Bronchial epithelial cell (primary cell): Measurements from ENCODE around the gene MGMT. TPM values are rescaled to one million over a fixed set of nuclear protein-coding genes. Genes with fewer than 3 reads are reported as not detected.

Source experiments
- DNase-seq: peaks from one replicate; pipeline ENCODE4 v3.0.0-alpha.2; 2010; ENCODE audit warnings: low read depth
- FAIRE-seq: peaks from 2 replicates; lab custom pipeline; 2011; peaks lifted over from hg19 to GRCh38; lab: Jason Lieb, UNC
- H3K27me3 ChIP-seq: 2 replicates; pipeline ENCODE4 v1.5.1; 2011; ENCODE audit warnings: low read length; ENCODE audit not compliant: control insufficient read depth, insufficient read depth
- H3K36me3 ChIP-seq: 2 replicates; pipeline ENCODE4 v1.5.1; 2011; ENCODE audit warnings: low read length; ENCODE audit not compliant: control insufficient read depth, insufficient read depth
- H3K4me3 ChIP-seq: 2 replicates; pipeline ENCODE4 v1.5.1; 2011; ENCODE audit warnings: mild to moderate bottlenecking, low read depth, low read length, control low read depth
- total RNA-seq: library from RNA; depleted of rRNA; stranded (reverse); fragments of >200 nt; gene quantifications from 2 replicates; pipeline ENCODE4 v1.2.1, GENCODE V29; 2014
- TF ChIP-seq, protein P1 (sequence below): IDR thresholded peaks from 2 replicates; pipeline ENCODE4 v1.5.1; 2011; ENCODE audit warnings: mild to moderate bottlenecking, moderate library complexity, low read length, control low read depth, inconsistent platforms; ENCODE audit not compliant: insufficient read depth, severe bottlenecking

The MGMT gene
- total RNA-seq, 1 donor from 2014 or later: 19.7 TPM

GRCh38 chr10:129741978-129742741 lies 275.1 kb downstream of the MGMT start:
- no peak for DNase-seq
- no peak overlapping the region for H3K4me3 ChIP-seq
- no peaks in the 10 kb centered on the region for H3K36me3 ChIP-seq
- no peak for FAIRE-seq
- TF ChIP-seq, protein P1, sequence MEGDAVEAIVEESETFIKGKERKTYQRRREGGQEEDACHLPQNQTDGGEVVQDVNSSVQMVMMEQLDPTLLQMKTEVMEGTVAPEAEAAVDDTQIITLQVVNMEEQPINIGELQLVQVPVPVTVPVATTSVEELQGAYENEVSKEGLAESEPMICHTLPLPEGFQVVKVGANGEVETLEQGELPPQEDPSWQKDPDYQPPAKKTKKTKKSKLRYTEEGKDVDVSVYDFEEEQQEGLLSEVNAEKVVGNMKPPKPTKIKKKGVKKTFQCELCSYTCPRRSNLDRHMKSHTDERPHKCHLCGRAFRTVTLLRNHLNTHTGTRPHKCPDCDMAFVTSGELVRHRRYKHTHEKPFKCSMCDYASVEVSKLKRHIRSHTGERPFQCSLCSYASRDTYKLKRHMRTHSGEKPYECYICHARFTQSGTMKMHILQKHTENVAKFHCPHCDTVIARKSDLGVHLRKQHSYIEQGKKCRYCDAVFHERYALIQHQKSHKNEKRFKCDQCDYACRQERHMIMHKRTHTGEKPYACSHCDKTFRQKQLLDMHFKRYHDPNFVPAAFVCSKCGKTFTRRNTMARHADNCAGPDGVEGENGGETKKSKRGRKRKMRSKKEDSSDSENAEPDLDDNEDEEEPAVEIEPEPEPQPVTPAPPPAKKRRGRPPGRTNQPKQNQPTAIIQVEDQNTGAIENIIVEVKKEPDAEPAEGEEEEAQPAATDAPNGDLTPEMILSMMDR: no peak
- H3K27me3 ChIP-seq: no peaks in the 10 kb centered on the region

DNA sequence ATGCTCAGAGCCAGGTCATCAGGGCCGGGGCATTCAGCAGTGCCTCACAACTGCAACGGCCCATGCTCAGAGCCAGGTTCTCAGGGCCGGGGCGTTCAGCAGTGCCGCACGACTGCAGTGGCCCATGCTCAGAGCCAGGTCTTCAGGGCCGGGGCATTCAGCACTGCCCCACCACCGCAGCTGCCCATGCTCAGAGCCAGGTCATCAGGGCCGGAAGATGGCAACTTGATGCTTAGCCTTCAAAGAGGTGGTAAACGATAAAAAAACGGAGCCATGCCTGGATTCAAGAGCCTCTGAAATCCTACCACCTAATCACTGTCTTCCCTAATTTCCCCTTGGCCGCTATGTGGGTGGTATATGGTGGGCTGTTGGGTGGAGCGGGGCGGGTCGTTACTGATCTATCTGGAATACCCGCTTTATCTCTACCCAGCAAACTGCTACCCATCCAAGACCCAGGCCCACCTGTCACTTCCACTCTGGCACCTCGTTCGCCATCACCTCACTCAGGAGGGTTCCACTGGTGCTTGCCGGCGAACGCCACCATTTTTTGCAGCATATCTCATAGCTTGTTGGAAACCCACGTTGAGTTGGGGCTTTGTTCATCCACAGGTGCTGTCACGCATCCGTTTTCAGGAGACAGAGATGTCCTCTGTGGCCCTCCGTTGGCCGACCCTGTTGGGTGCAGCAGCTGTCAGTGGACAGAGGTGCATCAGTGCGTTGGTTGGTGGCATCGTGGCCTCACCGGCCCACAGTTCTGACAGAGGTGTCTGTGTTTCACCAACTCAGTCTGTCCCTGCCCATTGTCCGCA lies 275.9 kb downstream of the MGMT start:
- TF ChIP-seq, protein P1: no peak
- no peak overlapping the region for H3K4me3 ChIP-seq
- DNase-seq (no peak), FAIRE-seq (no peak)
- no peaks in the 10 kb centered on the region for H3K27me3 ChIP-seq
- no peaks in the 10 kb centered on the region for H3K36me3 ChIP-seq

DNA sequence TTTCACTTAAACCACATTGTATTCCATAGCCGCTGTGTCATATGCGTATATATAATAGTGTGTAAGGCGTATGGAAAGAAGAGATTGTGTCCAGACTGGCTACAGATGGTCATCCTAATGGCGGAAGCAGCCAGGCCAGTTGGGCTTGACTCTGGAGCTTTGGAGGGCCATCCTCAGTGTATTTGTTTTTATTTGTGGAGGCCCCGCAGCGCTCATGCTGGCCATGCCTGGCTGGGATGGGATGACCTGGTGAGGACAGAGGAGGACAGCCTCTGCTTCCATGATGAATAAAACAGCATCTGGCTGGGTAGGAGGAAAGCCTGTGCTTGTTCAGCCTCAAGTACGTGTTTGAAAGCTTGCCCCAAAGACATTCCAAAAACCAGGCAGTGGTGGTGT lies 276.7 kb downstream of the MGMT start:
- Histone ChIP-seq H3K27me3 (no peaks in the 10 kb centered on the region), H3K4me3 (no peak overlapping the region), H3K36me3 (no peaks in the 10 kb centered on the region)
- DNase-seq (no peak), FAIRE-seq (no peak)
- TF ChIP-seq, protein P1: no peak

- DNase-seq (no peak), FAIRE-seq (no peak)
- H3K36me3 ChIP-seq: no peaks in the 10 kb centered on the region
- TF ChIP-seq, protein P1: no peak
- H3K4me3 ChIP-seq: no peak overlapping the region
- H3K27me3 ChIP-seq: no peaks in the 10 kb centered on the region
These were observed 277.4 kb downstream of the MGMT start for GRCh38 chr10:129744134-129745111.

DNA sequence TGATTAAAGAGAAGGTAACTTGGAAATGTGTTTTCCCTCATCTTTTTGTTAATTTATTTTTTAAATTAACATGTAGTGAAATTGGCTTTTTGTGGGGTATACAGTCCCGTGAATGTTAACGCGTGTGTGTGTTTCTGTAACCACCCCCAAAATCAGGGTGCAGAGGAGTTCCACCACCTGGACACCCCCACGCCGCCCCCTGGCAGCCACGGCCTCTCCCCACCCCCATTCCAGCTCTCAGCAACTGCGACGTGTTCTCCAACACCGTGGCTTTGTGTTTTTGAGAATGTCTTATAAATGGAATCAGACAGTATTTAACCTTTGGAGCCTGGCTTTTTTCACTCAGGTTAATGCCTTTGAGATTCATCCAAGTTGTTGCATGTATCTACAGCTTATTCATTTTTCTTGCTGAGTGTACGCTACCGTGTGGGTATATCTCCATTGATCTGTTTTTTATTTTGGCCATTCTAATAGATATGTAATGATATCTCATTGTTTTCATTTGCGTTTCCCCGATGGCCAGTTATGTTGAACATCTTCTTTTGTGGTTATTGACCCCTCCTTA lies 278.2 kb downstream of the MGMT start:
- FAIRE-seq: no peak
- TF ChIP-seq, protein P1: no peak
- H3K36me3 ChIP-seq: no peaks in the 10 kb centered on the region
- DNase-seq: no peak
- no peaks in the 10 kb centered on the region for H3K27me3 ChIP-seq
- no peak overlapping the region for H3K4me3 ChIP-seq
